GM12878 (cell line): ENCODE data around the gene KDM2A. TPM values are rescaled to one million over a fixed set of nuclear protein-coding genes. Genes with fewer than 3 reads are reported as not detected.

Source experiments
- ATF7 ChIP-seq: fragments of 450-650 bp; IDR thresholded peaks from 2 replicates; pipeline ENCODE4 v1.6.1; 2016; ENCODE audit warnings: low read depth, mild to moderate bottlenecking
- BHLHE40 ChIP-seq, 2 experiments: fragments of 450-650 bp in 1 of 2; IDR thresholded peaks; 2 replicates each; pipeline ENCODE4 v1.6.1; 2011 to 2017; ENCODE audit warnings: low read depth in 2 of 2, borderline replicate concordance in 1 of 2, improper control_type of control experiment in 1 of 2, low read length in 1 of 2, mild to moderate bottlenecking in 1 of 2
- EED ChIP-seq: sonication (generic); IDR thresholded peaks from 2 replicates; pipeline ENCODE4 v1.6.1; 2016; ENCODE audit warnings: antibody characterized with exemption, low read depth
- ESRRA ChIP-seq: IDR thresholded peaks from 2 replicates; pipeline ENCODE4 v1.6.1; 2012; ENCODE audit warnings: mild to moderate bottlenecking, low read length, improper control_type of control experiment
- EZH2 ChIP-seq: IDR thresholded peaks from 2 replicates; pipeline ENCODE4 v1.6.1; 2012; ENCODE audit warnings: low read depth, mild to moderate bottlenecking, control low read depth, inconsistent platforms, low read length, borderline replicate concordance; ENCODE audit not compliant: control insufficient read depth
- IKZF1 ChIP-seq: fragments of 450-650 bp; conservative IDR thresholded peaks from 2 replicates; pipeline ENCODE4 v1.6.1; 2017; ENCODE audit warnings: antibody characterized with exemption, mild to moderate bottlenecking
- IKZF2 ChIP-seq, 2 experiments: fragments of 450-650 bp; IDR thresholded peaks; 2 replicates each; pipeline ENCODE4 v1.6.1; 2017; ENCODE audit warnings: mild to moderate bottlenecking in 2 of 2, moderate library complexity in 2 of 2
- MEF2B ChIP-seq: fragments of 450-650 bp; IDR thresholded peaks from 2 replicates; pipeline ENCODE4 v1.6.1; 2018; ENCODE audit warnings: mild to moderate bottlenecking, moderate library complexity; ENCODE audit not compliant: partially characterized antibody, poor library complexity, severe bottlenecking
- NFXL1 ChIP-seq: fragments of 450-650 bp; IDR thresholded peaks from 2 replicates; pipeline ENCODE4 v1.6.1; 2017; ENCODE audit warnings: antibody characterized with exemption, mild to moderate bottlenecking, borderline replicate concordance
- POLR2AphosphoS2 ChIP-seq: IDR thresholded peaks from 2 replicates; pipeline ENCODE4 v1.6.1; 2011; ENCODE audit warnings: low read depth, mild to moderate bottlenecking, low read length, improper control_type of control experiment, moderate library complexity
- RUNX3 ChIP-seq: IDR thresholded peaks from 2 replicates; pipeline ENCODE4 v1.6.1; 2012; ENCODE audit warnings: low read length, inconsistent platforms
- SIX5 ChIP-seq: IDR thresholded peaks from 2 replicates; pipeline ENCODE4 v1.6.1; 2011; ENCODE audit warnings: mild to moderate bottlenecking, low read depth, low read length, moderate library complexity; ENCODE audit not compliant: severe bottlenecking
- SKIL ChIP-seq: fragments of 450-650 bp; IDR thresholded peaks from 2 replicates; pipeline ENCODE4 v1.6.1; 2017; ENCODE audit warnings: mild to moderate bottlenecking, low read depth, inconsistent platforms; ENCODE audit not compliant: poor library complexity, severe bottlenecking
- TCF3 ChIP-seq: IDR thresholded peaks from 2 replicates; pipeline ENCODE4 v1.6.1; 2012; ENCODE audit warnings: low read depth, mild to moderate bottlenecking, low read length, borderline replicate concordance; ENCODE audit not compliant: insufficient read depth
- ZNF622 ChIP-seq: fragments of 450-650 bp; IDR thresholded peaks from 2 replicates; pipeline ENCODE4 v1.6.1; 2017; ENCODE audit warnings: mild to moderate bottlenecking, inconsistent platforms
- polyA plus RNA-seq, 11 experiments: library from polyadenylated mRNA; depleted of rRNA in 4 of 11; unstranded in 6 of 11; stranded (reverse) in 5 of 11; fragments of >200 nt; fragmentation: Nextera tagmentation in 4 of 11; fragmentation: Illumina TruSeq in 1 of 11; extraction: Ambion mirVana in 4 of 11; extraction: Trizol in 1 of 11; gene quantifications; 1 replicate in 1 of 11; 2 replicates in 10 of 11; pipeline versions ENCODE4 v1.2.1 to v1.2.3, GENCODE V29; 2011 to 2016; ENCODE audit warnings: inconsistent platforms in 2 of 11, missing spikeins in 2 of 11, low read depth in 1 of 11
- total RNA-seq, 4 experiments: library from RNA; depleted of rRNA in 3 of 4; stranded (reverse); fragments of >200 nt in 3 of 4; fragmentation: Illumina TruSeq in 1 of 4; extraction: Trizol in 1 of 4; gene quantifications; 2 replicates each; pipeline versions ENCODE4 v1.2.1 to v1.2.3, GENCODE V29; 2013 to 2021
- TF ChIP-seq, protein P1 (sequence below): IDR thresholded peaks from 2 replicates; pipeline ENCODE4 v1.6.1; 2011; ENCODE audit warnings: borderline replicate concordance, low read depth, mild to moderate bottlenecking, moderate library complexity, low read length; ENCODE audit not compliant: insufficient read depth, poor library complexity, severe bottlenecking
- TF ChIP-seq, protein P2 (sequence below): IDR thresholded peaks from 2 replicates; pipeline ENCODE4 v1.6.1; 2011; ENCODE audit warnings: borderline replicate concordance, low read depth, mild to moderate bottlenecking, moderate library complexity, mixed read lengths, low read length; ENCODE audit not compliant: insufficient read depth; ENCODE audit errors: extremely low read length

Gene KDM2A
- total and polyA plus RNA-seq, 10 of the 15 experiments (the other 5 are each of a cell fraction or from before 2014, with no cell fraction given), result 10.5 to 69.3 (median 41.6) TPM

DNA sequence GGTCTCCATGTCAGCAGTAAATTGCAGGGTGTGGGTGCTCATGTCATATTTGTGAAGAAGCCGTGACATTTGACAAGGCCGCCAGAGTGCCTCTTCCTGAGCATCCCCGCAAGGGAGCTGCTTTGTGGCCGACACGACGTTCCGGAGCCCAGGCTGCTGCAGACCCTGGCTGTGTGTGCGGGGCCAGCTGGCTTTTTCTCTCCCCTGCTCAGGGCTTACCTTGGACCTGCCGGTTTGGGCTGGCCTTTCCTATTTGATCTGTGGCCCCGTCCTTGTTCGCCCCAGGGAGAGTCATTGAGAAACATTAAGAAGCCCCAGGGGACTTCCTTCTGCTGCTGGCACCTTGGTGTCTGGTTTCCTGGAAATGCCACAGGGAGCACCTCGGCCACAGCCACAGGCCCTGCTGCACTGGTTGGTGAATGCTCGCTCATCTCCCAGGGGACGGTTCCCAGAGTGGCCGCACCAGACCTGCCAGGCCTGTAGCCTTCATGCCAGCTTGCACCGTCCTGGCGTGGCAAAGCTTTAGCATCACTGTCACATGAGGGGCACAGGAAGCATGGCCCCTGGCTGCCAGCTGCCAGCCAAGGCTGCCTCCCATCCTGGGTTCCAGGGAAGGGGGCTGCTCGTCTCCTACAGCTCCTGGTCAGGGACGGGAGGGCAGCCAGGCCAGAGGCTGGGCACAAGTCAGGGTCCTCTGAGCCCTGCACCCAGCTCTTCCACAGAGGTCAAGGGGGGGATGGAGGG, 152.7 kb downstream of the KDM2A start (continued):
- TF ChIP-seq RUNX3 (no peak), POLR2AphosphoS2 (no peak), ZNF622 (no peak), SKIL (no peak), ESRRA (no peak), BHLHE40 (IDR thresholded peaks at IDR 0.05; ENCODE audit: borderline replicate concordance in 1 of 2, low read depth in 2 of 2, low read length in 1 of 2) (no peak), ATF7 (no peak), MEF2B (peak; percentile 81), EED (peak; percentile 62; the same call in 1 of the 2 replicates), IKZF2 (IDR thresholded peaks at IDR 0.05) (0 out of 4 replicates have a peak, but pooled peaks of 1 of the 2 experiments have one; percentile 26), IKZF1 (peak; percentile 61), NFXL1 (no peak), TCF3 (no peak), SIX5 (no peak), EZH2 (no peak)
- TF ChIP-seq, protein P1, sequence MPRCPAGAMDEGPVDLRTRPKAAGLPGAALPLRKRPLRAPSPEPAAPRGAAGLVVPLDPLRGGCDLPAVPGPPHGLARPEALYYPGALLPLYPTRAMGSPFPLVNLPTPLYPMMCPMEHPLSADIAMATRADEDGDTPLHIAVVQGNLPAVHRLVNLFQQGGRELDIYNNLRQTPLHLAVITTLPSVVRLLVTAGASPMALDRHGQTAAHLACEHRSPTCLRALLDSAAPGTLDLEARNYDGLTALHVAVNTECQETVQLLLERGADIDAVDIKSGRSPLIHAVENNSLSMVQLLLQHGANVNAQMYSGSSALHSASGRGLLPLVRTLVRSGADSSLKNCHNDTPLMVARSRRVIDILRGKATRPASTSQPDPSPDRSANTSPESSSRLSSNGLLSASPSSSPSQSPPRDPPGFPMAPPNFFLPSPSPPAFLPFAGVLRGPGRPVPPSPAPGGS, result peak; percentile 24
- TF ChIP-seq, protein P2, sequence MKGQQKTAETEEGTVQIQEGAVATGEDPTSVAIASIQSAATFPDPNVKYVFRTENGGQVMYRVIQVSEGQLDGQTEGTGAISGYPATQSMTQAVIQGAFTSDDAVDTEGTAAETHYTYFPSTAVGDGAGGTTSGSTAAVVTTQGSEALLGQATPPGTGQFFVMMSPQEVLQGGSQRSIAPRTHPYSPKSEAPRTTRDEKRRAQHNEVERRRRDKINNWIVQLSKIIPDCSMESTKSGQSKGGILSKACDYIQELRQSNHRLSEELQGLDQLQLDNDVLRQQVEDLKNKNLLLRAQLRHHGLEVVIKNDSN, result no peak
